NCI-H1694 (cell line): ENCODE results near the gene TYW3.

Experiments
- DNase-seq: peaks from one replicate; lab custom pipeline; 2025; lab: John Stamatoyannopoulos, UW

Gene TYW3, protein sequence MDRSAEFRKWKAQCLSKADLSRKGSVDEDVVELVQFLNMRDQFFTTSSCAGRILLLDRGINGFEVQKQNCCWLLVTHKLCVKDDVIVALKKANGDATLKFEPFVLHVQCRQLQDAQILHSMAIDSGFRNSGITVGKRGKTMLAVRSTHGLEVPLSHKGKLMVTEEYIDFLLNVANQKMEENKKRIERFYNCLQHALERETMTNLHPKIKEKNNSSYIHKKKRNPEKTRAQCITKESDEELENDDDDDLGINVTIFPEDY

DNA sequence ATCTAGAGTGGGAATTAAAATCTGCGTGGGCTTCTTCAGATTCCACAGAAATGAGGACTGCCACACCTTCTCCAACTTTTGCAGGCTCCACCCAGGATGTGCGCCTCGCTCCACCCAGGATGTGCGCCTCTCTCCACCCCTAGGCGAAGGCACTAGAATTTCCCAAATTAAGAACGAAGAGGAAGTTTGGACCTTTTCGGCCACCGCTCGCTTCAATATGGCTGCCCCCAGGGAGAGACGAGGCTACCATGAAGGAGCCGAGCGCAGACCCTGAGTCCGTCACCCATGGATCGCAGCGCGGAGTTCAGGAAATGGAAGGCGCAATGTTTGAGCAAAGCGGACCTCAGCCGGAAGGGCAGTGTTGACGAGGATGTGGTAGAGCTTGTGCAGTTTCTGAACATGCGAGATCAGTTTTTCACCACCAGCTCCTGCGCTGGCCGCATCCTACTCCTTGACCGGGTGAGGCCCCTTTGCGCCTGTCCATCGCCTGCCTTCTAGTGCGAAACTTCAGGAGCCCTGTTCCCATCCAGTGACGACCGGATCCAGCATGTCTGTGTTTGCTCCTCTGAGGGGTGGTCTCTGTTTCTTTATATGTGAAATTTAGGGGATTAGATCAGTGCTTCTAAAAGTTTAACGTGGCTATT lies at the start of gene TYW3, which contains the start of gene CRYZ:
TSS of gene TYW3 (plus strand) at position 193 of the 644 bp plus-strand sequence. CDS start at position 286, 93 bp downstream.
TSS of gene CRYZ (minus strand) at position 91 of the 644 bp plus-strand sequence. CDS start 8,229 bp downstream, outside the sequence.
- DNase-seq = peak; percentile 95

- no peak for DNase-seq
Observed at GRCh38 chr1:74683656-74684055, 49.3 kb upstream of the TYW3 start.

DNA sequence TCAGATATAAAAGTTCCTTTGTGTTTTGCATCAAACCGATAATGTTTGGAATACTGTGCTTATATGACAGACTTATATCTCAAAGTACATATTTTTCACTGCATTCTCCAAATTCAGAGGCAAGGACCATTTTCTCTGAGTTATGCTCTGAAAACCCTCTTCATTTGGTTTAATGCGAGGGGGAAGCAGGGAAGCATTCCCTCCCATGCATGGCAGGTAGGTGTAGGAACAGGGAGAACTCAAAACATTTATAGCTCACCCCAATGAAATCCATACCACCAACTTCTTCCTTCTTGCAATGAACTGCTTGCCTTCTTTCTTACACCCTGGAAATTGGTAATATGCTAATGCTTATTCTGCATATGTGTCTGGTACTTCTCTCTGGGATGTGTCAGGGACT lies 48.7 kb upstream of the TYW3 start:
- DNase-seq = no peak

- DNase-seq = peak; percentile 53
Observed at GRCh38 chr1:74686928-74687327, 46.0 kb upstream of the TYW3 start.

DNA sequence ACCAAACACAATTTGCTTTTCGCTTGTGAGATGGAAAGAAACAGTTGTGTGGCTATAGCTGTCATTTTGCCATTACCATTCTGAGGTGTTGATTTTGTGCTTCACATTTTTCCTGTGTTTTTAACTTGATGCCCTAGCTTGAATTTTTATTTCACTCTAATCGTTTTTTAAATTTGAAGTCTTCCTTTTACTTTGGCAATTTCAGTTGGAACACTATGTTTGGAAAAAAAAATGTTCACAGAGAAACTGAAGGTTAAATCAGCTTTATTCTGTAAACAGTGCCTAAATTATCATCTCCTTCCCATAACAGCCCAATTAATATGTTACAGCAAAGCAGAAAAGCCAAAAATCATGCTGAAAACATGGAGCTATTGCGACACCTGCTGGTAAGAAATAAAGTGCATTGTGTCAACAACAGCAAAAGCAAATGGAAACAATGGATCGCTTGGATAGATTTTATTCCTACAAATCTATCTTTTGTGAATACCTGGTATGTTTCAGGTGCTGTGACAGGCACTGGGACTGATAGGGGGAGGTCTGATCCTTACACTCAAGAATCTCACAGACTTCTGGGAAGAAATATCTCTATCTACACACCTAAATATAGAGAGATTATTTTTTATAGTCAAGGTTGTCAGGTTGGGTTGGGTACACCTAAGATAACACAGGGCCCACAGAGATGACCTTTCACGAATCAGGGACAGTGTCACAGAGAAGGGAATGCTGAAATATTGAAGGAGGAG lies 43.2 kb upstream of the TYW3 start:
- peak; percentile 87 for DNase-seq

DNA sequence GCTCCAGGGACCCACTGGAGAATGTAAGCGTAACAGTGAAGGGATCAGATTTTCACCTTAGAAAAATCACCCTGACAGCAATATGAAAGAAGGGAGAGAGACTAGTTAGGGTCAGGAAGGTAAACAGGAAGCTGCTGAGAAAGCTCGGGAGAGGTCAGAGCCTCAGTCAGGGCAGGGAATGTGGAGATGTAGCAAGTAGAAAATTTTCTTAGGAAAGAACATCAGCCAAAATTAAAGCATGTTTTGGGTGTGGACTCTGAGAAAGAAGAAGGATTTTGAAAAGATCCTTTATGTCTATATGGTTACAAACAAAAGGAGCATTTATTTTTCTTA lies 42.6 kb upstream of the TYW3 start:
- no peak for DNase-seq

DNA sequence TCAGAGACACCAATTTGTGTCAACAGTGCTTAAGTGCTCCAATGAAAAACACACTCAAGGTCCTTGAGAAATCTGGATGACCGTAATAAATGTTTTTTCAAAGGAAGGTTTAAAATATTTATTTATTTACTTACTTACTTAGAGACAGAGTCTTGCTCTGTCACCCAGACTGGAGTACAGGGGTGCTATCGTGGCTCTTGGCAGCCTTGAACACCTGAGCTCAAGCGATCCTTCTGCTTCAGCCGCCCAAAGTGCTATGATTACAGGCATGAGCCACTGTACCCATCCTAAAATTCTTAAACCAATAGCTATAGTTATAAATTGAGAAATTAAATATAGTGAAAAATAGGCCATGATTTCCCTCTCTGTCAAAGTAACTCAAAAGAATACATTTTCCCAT lies 42.0 kb upstream of the TYW3 start:
- no peak for DNase-seq

GRCh38 chr1:74693473-74693872 lies 39.5 kb upstream of the TYW3 start:
- DNase-seq = no peak

GRCh38 chr1:74697832-74698231 lies 35.1 kb upstream of the TYW3 start:
- no peak for DNase-seq

GRCh38 chr1:74699331-74699730 lies 33.6 kb upstream of the TYW3 start:
- DNase-seq = no peak

DNA sequence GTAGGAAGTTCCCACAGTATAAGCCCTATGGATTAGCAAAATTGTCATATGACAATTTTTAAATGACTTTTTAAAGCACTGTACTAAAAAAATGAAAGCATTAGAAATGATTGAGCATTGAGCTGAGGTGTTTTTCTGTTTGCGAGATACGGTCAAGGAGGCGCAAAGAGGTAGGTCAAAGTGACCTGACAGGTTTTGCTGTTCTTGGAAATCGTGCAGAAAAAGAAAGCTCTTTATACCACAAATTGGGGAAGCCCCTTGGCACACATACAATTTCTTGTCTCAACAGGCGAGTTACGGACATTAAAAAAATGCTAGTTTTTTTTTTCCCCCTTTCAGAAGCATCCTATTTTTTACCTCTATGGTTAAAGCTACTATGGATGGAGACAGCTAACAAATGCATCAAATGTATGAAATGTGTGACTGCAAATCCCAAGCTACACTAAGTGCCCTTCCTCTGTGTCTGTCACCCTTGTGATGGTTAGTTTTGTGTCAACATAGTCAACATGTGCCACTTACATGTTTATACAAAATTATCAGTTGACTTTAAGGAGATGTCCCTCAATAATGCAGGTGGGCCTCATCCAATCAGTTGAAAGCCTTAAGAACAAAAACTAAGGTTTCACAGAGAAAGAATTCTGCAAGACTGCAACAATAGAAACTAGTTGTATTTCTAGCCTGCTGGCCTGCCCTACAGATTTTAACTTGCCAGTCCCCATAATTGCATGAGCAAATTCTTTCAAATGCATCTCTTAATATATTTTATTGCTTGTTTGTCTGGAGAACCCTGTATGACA lies 29.4 kb upstream of the TYW3 start:
- DNase-seq = no peak

DNA sequence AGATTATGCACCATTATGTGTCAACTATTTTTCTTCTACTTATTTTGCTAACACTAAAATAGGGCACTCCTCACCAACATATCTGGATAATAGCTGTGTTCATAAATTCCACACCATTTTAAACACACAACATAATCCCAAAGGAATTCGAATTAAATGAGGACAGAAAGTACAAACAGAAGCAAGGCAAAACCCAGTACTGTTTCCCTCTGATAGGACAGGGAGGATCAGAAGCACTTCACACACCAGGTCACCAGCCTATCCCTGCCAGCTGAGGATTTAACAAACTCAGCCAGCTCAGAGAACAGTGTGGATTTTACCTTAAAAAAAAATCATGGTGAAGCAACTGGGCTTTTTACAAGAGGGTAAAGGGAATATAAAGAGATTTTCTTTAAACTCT lies 20.1 kb upstream of the TYW3 start:
- DNase-seq = no peak

DNA sequence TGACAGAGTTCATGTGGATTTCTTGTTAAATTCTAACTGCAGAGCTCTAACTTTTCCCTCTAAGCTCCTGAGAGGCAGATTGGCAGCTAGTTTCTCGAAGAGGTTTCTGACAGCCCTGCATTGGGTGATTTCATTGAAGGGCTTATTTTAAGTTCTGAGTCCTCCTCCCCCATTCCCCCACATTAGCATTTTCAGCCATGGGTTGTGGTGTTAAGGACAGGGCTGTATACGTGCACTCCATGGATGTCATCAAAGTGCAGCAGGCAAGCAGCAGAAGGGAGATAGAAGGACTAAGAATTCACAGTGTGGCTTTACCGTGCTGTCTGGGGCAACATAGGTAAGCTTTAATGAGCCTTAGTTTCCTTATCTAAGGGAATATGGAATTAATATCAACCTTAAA lies 19.1 kb upstream of the TYW3 start:
- no peak for DNase-seq

DNA sequence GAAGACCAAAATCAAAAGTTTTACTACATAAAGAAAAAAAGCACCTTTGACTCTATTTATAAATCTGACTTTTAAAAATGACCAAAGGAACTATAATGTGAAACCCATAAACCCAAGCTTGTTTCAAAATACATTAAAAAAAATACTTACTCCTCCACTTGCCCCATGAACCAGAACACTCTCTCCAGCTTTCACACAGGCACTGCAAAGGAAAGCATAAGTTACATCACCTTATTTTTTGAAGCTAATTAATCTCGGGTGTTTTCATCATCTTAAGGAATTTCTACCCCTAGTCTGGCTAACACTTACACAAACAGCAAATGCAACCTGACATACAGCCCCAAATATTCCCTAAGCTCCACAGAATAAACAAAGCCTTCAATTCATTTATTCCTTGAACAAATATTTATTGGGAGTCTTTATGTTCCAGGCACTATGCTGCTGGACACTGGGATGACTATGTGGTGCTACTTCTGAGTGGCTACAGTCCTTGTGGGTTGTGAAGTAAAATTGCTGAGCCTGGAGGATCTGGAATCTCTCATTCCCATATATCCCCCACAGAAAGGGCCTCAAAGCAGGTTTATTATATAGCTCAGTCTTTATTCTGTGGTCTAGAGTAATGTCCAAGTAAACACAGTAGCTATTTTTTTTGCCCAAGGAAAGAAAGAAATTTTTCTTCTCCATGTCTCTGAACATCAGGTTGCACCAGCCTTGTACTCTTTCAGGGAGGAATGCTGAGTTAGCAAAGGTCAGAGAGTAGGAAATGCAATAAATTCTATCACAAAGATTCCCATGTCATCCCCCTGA lies 18.3 kb upstream of the TYW3 start:
- DNase-seq = no peak

GRCh38 chr1:74715236-74715502 lies 17.8 kb upstream of the TYW3 start:
- no peak for DNase-seq

DNA sequence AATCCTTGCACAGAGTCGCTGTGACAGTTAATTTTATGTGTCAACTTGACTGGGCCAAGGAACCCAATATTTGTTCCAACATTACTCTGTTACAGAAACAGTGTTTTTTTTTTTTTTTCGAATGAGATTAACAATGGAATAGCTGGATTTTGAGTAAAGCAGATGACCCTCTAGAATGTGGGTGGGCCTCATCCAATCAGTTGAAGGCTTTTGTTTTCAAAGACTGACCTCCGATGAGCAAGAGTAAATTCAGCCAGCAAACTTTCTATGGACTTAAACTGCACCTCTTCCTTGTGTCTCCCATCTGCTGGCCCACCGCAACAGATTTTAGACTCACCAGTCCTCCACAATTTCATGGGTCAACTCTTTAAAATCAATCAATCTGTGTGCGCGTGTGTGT lies 17.1 kb upstream of the TYW3 start:
- DNase-seq = no peak

DNA sequence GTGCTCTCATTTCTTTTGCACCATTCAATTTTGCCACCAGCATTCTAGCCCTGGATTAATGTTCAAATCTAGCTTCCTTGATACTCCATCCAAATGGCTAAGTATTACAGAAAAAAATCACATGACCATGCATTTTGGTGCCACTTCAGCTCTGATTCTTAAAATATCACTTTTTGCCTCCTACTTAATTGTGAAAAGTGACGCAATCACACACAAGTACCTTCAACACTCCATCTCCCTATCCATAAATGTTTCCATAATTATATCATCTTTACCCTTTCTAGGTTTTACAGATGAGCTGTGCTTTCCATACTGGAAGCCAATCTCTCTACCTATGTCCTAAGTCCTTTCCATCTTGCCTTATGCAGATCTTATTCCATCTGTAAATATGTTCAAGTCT lies 16.1 kb upstream of the TYW3 start:
- no peak for DNase-seq

DNA sequence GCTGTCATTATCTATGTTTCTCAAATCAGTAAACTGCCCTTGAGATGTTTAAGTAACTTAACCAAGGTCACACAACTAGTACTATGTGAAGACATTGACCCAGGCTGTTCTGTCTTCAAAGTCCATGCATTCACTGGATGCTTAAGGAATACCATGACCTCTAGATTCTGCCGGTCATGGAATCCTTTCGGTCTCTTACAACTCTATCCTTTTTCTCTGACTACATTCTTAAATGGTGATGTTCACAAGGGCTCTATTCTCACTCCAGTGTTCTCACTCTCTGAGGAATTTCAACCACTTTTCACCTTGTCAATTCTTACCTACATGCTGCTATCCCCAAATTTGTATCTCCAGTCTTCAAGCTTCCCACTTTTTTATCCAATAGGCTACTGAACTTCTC lies 15.3 kb upstream of the TYW3 start:
- no peak for DNase-seq

GRCh38 chr1:74726063-74726462 lies 6.9 kb upstream of the TYW3 start:
- DNase-seq = no peak

DNA sequence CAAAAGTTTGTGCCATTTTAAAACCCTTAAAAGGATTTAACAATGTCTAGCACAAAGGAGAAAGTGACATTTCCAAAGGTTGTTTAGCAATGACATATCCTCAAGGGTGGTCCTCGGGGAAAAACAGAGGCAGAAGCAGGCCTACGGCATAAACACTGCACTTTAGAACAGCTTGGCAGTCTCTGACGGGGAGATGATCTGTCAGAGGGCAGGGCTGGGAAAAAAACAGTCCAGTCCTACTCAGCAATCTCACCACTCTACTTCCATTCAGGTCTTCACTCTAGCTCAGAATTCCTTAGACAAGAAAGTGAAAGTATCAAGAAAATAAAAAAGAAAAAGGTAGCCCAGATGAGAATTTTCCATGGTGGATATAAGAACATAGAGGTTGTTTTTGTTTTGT lies 4.2 kb upstream of the TYW3 start:
- no peak for DNase-seq

GRCh38 chr1:74729741-74730478 lies 3.0 kb upstream of the TYW3 start:
- DNase-seq = no peak
